HL-60/S4 treated with retinoic acid at 250 ng/mL for 4 days and 3 days (cell line): ENCODE data around the gene C1QTNF4.
"Not testable (repeated sequence)": the region's sequence is repeated elsewhere in the genome, so short reads cannot be mapped to it uniquely, and the experiment has no call there.

Experiments
- in situ Hi-C: fragments of 300-500 bp; cut with MboI; formaldehyde crosslinking; loops from 2 replicates; pipeline ENCODE4 v1.7.0; 2022; ENCODE audit warnings: low sequenced_read_pairs

The C1QTNF4 gene

GRCh38 chr11:47569646-47570045, 24.6 kb downstream of the C1QTNF4 start:
- in situ Hi-C loops: no loop called here

GRCh38 chr11:47566149-47566698, 28.0 kb downstream of the C1QTNF4 start:
- in situ Hi-C loops: no loop called here

GRCh38 chr11:47565340-47566148, 28.7 kb downstream of the C1QTNF4 start, which contains the start of gene PTPMT1:
Gene PTPMT1, plus strand, starts transcription at chr11:47565599. Its CDS starts 24 bp downstream, at chr11:47565623.
- in situ Hi-C loops: no loop called here

- in situ Hi-C loops: no loop called here
These were observed 29.3 kb downstream of the C1QTNF4 start for GRCh38 chr11:47564933-47565339.

GRCh38 chr11:47564366-47564765, 29.8 kb downstream of the C1QTNF4 start:
- in situ Hi-C loops: not testable (repeated sequence)

GRCh38 chr11:47562393-47562792, 31.8 kb downstream of the C1QTNF4 start:
- in situ Hi-C loops: not testable (repeated sequence)

- in situ Hi-C loops: no loop called here
These were observed 33.8 kb downstream of the C1QTNF4 start for GRCh38 chr11:47560426-47560825.

- in situ Hi-C loops: no loop called here
These were observed 35.5 kb downstream of the C1QTNF4 start for GRCh38 chr11:47558695-47559094.

GRCh38 chr11:47557004-47557403, 37.2 kb downstream of the C1QTNF4 start:
- in situ Hi-C loops: not testable (repeated sequence)

GRCh38 chr11:47553406-47553743, 40.8 kb downstream of the C1QTNF4 start:
- in situ Hi-C loops: no loop called here

- in situ Hi-C loops: no loop called here
These were observed 41.4 kb downstream of the C1QTNF4 start, which contains the start of gene CELF1 for GRCh38 chr11:47552566-47553405. Gene CELF1, minus strand, starts transcription at chr11:47553132. Its CDS starts 53,609 bp downstream, at chr11:47499523.

- in situ Hi-C loops: no loop called here
These were observed 42.1 kb downstream of the C1QTNF4 start for GRCh38 chr11:47552056-47552565.

- in situ Hi-C loops: no loop called here
These were observed 43.1 kb downstream of the C1QTNF4 start for GRCh38 chr11:47551086-47551485.

GRCh38 chr11:47550288-47551047, 43.7 kb downstream of the C1QTNF4 start:
- in situ Hi-C loops: no loop called here

- in situ Hi-C loops: not testable (repeated sequence)
These were observed 47.9 kb downstream of the C1QTNF4 start for GRCh38 chr11:47546274-47546673.

- in situ Hi-C loops: no loop called here
These were observed 48.9 kb downstream of the C1QTNF4 start for GRCh38 chr11:47545298-47545697.

- in situ Hi-C loops: no loop called here
These were observed 53.1 kb downstream of the C1QTNF4 start for GRCh38 chr11:47541070-47541469.

- in situ Hi-C loops: no loop called here
These were observed 54.6 kb downstream of the C1QTNF4 start for GRCh38 chr11:47539681-47540039.
